ENCODE results near the gene SLC35B2.
"Not testable (repeated sequence)": the region's sequence is repeated elsewhere in the genome, so short reads cannot be mapped to it uniquely, and the experiment has no call there.

SLC35B2 gene

GRCh38 chr6:44232676-44233566, 24.4 kb downstream of the SLC35B2 start:
- no peak for TF ChIP-seq CTCF (IDR thresholded peaks at IDR 0.05; ENCODE audit: low read depth, low read length)
- no peak overlapping the region for H3K4me3 ChIP-seq (replicated peaks in 1 of 2; ENCODE audit: low read depth in 2 of 2, low read length in 2 of 2)
- DNase-seq (ENCODE audit: low read depth in 2 of 2) = no peak

- DNase-seq (ENCODE audit: low read depth in 2 of 2) = not testable (repeated sequence)
Measured at GRCh38 chr6:44231426-44231825, 25.9 kb downstream of the SLC35B2 start.

GRCh38 chr6:44230034-44230675, 27.2 kb downstream of the SLC35B2 start:
- TF ChIP-seq CTCF (IDR thresholded peaks at IDR 0.05; ENCODE audit: low read depth, low read length) = no peak
- DNase-seq (ENCODE audit: low read depth in 2 of 2) = no peak
- H3K4me3 ChIP-seq (replicated peaks in 1 of 2; ENCODE audit: low read depth in 2 of 2, low read length in 2 of 2) = no peak overlapping the region

More at GRCh38 chr6:44231426-44231825, 25.9 kb downstream of the SLC35B2 start:
- not testable (repeated sequence) for H3K4me3 ChIP-seq (replicated peaks in 1 of 2; ENCODE audit: low read depth in 2 of 2, low read length in 2 of 2)

- DNase-seq (ENCODE audit: low read depth in 2 of 2) = no peak
- TF ChIP-seq CTCF (IDR thresholded peaks at IDR 0.05; ENCODE audit: low read depth, low read length) = no peak
- no peak overlapping the region for H3K4me3 ChIP-seq (replicated peaks in 1 of 2; ENCODE audit: low read depth in 2 of 2, low read length in 2 of 2)
Measured at GRCh38 chr6:44229376-44230033, 27.8 kb downstream of the SLC35B2 start.

DNA sequence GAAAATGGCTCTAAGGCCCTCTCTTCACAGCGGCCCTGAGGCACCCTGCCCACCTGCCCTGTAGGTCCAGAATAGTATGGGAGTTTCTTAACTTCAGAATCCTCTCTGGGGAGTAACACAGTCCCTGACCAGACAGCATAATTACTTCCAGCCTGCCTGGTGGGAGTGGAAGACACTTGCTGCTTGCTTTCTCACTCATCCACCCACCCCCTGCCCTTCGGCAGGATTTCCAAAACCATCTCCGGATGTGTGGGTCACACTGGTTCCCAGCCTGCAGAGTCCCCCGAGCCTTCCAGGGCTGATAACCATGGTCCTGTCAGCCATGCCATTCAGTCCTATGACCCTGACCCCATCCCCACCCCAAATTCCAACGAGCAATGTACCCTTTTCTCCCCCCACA, 28.5 kb downstream of the SLC35B2 start:
- H3K4me3 ChIP-seq (replicated peaks in 1 of 2; ENCODE audit: low read depth in 2 of 2, low read length in 2 of 2) = no peak overlapping the region
- DNase-seq (ENCODE audit: low read depth in 2 of 2) = no peak
- TF ChIP-seq CTCF (IDR thresholded peaks at IDR 0.05; ENCODE audit: low read depth, low read length) = no peak

DNA sequence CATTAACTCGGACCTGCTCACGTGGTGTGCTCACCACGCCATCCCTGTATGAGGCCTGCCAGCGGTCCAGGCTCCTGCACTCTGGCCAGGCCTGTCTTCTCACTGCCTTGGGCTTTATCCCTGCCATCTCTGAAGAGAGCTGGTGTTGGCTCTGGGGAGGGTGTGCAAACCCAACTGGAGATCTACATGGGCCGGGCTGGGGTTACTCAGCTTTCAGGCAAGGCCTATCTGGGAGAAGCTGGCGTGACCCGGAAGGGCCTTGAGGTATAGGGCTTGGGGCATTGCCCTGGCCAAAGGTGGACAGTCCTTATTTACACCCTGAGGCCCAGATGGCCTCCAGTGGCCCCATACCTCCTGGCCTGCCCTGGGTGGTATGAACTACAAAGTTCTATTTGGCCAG, 28.9 kb downstream of the SLC35B2 start:
- no peak for TF ChIP-seq CTCF (IDR thresholded peaks at IDR 0.05; ENCODE audit: low read depth, low read length)
- H3K4me3 ChIP-seq (replicated peaks in 1 of 2; ENCODE audit: low read depth in 2 of 2, low read length in 2 of 2) = no peak overlapping the region
- DNase-seq (ENCODE audit: low read depth in 2 of 2) = no peak

- no peak for TF ChIP-seq CTCF (IDR thresholded peaks at IDR 0.05; ENCODE audit: low read depth, low read length)
- H3K4me3 ChIP-seq (replicated peaks in 1 of 2; ENCODE audit: low read depth in 2 of 2, low read length in 2 of 2) = no peak overlapping the region
- no peak for DNase-seq (ENCODE audit: low read depth in 2 of 2)
Measured at GRCh38 chr6:44228031-44228430, 29.3 kb downstream of the SLC35B2 start.

All from cardiac fibroblast (primary cell).